ENCODE results near the gene DCC.

DNA sequence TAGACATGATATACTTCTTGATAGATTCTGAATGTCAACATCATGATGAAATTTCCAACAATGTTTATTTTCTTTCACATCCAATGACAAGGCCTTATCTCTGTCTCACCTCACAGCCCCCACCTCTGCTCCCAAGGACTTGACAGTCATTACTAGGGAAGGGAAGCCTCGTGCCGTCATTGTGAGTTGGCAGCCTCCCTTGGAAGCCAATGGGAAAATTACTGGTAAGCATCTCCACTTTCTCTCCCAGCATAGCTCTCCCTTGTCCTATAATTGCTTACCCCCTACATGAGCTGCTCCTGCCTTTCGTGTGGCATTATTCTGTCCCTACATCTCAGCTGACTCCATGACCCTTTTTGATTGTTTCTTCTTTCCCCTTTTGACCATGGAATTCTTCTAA, 1062.7 kb downstream of the DCC start:
- TF ChIP-seq, protein P1, sequence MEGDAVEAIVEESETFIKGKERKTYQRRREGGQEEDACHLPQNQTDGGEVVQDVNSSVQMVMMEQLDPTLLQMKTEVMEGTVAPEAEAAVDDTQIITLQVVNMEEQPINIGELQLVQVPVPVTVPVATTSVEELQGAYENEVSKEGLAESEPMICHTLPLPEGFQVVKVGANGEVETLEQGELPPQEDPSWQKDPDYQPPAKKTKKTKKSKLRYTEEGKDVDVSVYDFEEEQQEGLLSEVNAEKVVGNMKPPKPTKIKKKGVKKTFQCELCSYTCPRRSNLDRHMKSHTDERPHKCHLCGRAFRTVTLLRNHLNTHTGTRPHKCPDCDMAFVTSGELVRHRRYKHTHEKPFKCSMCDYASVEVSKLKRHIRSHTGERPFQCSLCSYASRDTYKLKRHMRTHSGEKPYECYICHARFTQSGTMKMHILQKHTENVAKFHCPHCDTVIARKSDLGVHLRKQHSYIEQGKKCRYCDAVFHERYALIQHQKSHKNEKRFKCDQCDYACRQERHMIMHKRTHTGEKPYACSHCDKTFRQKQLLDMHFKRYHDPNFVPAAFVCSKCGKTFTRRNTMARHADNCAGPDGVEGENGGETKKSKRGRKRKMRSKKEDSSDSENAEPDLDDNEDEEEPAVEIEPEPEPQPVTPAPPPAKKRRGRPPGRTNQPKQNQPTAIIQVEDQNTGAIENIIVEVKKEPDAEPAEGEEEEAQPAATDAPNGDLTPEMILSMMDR (IDR thresholded peaks at IDR 0.05): no peak
- no peak for TF ChIP-seq POLR2A (IDR thresholded peaks at IDR 0.05)
